PFSK-1 (cell line): ENCODE measurements around the gene IL20RA.

ENCODE experiments used
- SIN3A ChIP-seq: IDR thresholded peaks from 2 replicates; pipeline ENCODE4 v1.6.1; 2012; ENCODE audit warnings: mild to moderate bottlenecking, low read length, moderate library complexity, borderline replicate concordance; ENCODE audit not compliant: insufficient read depth
- TF ChIP-seq, protein P1 (sequence below), 2 experiments: IDR thresholded peaks; 2 replicates each; pipeline versions ENCODE4 v1.6.1 to v1.8.0; 2011 to 2012; ENCODE audit warnings: low read depth in 2 of 2, low read length in 2 of 2, control low read depth in 1 of 2, inconsistent platforms in 1 of 2, mild to moderate bottlenecking in 1 of 2, moderate library complexity in 1 of 2; ENCODE audit not compliant: insufficient read depth in 1 of 2

DNA sequence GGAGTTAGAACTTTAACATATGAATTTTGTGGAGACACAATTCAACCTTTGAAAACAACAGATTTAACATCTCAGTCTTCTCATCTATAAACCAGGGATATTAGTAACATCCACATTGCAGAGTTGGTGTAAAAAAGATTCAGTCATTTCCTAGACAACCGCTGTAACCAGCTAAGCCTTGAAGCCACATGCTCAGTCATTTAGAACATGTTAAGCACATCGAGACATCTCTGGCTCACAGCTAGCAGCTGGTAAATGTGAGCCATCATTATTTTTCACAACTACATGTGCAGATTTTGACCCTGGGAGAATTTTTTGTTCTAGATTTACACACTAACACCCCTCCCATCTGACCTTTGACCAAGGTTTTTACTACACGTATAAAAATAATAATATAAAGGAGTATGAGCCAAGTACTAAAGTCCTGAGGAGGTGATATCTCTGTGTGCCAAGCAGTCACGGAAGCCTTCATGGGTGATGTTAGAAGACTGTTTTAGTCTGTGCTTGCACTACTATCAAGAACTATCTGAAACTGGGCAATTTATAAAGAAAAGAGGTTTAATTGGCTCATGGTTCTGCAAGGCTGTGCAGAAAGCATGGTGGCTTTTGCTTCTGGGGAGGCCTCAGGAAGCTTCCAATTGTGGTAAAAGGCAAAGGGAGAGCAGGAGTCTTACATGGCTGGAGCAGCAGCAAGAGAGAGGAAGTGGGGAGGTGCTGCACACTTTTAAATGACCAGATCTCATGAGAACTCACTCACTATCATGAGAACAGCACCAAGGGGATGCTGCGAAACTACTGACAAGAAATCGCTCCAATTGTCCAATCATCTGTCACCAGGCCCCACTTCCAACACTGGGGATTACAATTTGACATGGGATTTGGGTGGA is 48.7 kb upstream of the IL20RA start:
- TF ChIP-seq SIN3A, result no peak
- TF ChIP-seq, protein P1, sequence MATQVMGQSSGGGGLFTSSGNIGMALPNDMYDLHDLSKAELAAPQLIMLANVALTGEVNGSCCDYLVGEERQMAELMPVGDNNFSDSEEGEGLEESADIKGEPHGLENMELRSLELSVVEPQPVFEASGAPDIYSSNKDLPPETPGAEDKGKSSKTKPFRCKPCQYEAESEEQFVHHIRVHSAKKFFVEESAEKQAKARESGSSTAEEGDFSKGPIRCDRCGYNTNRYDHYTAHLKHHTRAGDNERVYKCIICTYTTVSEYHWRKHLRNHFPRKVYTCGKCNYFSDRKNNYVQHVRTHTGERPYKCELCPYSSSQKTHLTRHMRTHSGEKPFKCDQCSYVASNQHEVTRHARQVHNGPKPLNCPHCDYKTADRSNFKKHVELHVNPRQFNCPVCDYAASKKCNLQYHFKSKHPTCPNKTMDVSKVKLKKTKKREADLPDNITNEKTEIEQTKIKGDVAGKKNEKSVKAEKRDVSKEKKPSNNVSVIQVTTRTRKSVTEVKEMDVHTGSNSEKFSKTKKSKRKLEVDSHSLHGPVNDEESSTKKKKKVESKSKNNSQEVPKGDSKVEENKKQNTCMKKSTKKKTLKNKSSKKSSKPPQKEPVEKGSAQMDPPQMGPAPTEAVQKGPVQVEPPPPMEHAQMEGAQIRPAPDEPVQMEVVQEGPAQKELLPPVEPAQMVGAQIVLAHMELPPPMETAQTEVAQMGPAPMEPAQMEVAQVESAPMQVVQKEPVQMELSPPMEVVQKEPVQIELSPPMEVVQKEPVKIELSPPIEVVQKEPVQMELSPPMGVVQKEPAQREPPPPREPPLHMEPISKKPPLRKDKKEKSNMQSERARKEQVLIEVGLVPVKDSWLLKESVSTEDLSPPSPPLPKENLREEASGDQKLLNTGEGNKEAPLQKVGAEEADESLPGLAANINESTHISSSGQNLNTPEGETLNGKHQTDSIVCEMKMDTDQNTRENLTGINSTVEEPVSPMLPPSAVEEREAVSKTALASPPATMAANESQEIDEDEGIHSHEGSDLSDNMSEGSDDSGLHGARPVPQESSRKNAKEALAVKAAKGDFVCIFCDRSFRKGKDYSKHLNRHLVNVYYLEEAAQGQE (IDR thresholded peaks at IDR 0.05; ENCODE audit: insufficient read depth in 1 of 2, low read depth in 2 of 2, low read length in 2 of 2), result no peak
